ENCODE measurements around the gene RGL4.

Gene RGL4

DNA sequence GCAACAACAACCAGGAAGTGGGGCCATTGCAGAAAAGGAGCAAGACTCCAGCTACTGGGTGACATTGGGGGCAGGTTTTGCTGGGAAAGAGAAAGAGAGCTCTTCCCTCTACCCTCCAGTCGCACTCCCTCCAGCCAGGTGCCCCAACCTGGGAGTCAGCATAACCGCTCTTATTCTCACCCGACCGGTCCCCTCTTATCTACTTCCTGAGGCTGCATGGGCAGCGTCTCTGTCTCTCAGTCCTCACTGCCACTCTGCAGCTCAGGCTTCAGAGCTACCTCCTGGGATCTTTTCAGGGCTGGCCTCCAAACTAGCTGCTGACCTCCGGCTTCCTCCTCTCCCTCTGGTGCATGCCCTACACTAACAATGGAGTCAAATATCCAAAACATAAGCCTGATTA, 55.0 kb downstream of the RGL4 start:
- no peak for DNase-seq

Measured in NCI-H187 treated with DMSO at 0.1 percent for 48 hours (cell line).